GM21381 (cell line): Measurements from ENCODE around the gene MRPL3.

Experiments used
- ATAC-seq: cut with Tn5 transposase; IDR thresholded peaks from one replicate; pipeline ENCODE4 v1.9.1; 2021; ENCODE audit warnings: mild to moderate bottlenecking, moderate library complexity; ENCODE audit not compliant: unreplicated experiment

The MRPL3 gene

GRCh38 chr3:131502530-131503319, at the start of gene MRPL3:
TSS of gene MRPL3 (minus strand) at chr3:131502971. CDS start at chr3:131502821, 150 bp downstream.
- peak; percentile 95 for ATAC-seq

GRCh38 chr3:131551761-131552160, 49.0 kb upstream of the MRPL3 start:
- no peak for ATAC-seq

DNA sequence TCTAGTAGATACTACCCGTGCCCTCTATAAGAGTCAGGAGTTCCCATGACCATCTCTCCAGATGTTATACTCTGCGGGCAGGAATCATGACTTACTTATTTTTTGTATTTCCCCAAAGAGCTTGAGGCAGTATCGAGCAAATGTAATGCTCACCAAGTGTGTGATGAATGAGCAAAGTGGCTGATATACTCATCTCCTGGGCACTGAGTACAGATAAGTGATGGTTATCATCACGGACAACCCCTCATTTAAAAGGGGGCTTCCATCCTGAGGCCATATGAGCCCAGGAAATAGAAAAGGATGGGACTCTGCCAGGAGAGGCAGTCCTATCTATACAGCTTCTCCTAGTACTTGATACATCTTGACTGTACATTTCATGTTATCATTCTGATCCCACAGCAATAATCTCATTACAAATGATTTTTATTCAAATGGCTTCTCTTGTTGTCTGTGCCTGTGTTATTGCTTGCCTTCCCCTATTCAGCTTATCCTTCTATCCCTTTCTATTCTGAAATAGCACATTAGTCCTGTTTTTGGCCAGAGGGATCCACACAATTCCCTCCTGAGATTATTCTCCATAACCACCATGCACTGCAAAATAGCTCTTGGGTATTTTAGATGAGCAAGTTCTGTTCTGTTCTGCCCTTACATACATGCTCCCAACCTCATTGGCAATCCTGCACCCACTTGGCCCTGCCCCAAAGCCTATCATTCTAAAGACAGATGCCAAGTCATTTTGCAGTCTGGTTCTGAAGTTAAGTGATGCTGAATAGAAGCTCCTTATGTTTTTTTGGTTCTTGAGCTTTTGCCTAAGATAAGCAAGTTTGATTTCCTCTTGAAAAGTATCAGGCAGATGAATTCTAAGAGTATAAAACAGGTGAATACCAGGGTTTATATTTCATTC, 48.0 kb upstream of the MRPL3 start:
- ATAC-seq = no peak

DNA sequence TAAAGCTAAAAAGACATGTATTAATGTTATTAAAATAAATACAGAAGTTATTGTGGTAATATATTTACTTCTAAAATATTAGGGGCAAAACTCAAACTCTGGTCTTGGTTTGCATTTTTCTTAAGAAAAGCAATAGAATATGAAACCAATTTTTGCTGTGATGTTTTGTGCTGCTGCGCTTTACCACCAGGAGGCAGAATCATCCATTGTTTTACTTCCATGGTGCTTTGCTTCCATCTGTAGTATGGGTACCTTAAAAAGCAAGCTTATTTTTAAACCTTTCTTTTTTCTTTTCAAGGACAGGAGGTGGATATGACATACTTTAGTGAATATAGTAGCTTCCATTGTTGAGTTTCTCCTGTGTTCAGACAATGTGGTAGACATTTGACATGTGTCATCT, 46.6 kb upstream of the MRPL3 start:
- no peak for ATAC-seq

DNA sequence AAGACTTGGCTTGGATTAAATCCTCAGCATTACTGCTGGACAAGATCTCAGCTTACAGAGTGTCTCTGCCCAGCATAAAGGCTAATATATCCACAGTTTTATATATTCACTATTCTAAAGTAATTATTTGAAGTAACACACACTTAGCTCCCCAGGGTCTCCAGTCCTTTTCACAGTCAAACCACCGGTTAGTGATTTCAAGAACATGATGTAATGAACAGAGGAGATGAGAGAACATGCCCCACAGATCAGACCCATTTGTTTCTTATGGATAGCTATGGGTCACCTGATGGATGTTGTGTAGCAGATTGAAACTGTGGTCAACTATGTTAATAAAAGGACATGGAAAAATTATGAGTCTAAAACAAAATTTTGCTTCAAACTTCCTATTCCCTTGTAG, 44.8 kb upstream of the MRPL3 start:
- no peak for ATAC-seq

- ATAC-seq = no peak
Measured at GRCh38 chr3:131546441-131546840, 43.7 kb upstream of the MRPL3 start.

DNA sequence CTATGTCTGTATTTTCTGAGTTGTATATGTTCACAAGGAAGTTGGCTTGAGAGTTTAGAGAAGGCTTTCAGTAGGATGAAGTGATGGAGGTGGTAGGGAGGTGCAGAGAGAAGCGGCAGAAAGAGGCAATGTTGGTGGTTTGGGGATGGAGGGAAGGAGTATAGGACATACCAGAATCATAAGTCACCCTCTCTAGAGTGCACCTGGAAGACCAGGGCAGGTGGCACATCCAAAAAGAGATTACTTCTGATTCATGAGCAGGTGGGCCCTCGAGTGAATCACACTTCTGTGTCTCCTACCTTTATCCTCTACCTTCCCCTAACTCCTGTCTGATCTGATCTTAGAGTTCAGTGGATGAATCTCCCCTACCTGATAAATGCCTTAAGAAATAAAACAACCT, 41.8 kb upstream of the MRPL3 start:
- no peak for ATAC-seq

- no peak for ATAC-seq
Measured at GRCh38 chr3:131543714-131544113, 40.9 kb upstream of the MRPL3 start.

- no peak for ATAC-seq
Measured at GRCh38 chr3:131541288-131541687, 38.5 kb upstream of the MRPL3 start.

DNA sequence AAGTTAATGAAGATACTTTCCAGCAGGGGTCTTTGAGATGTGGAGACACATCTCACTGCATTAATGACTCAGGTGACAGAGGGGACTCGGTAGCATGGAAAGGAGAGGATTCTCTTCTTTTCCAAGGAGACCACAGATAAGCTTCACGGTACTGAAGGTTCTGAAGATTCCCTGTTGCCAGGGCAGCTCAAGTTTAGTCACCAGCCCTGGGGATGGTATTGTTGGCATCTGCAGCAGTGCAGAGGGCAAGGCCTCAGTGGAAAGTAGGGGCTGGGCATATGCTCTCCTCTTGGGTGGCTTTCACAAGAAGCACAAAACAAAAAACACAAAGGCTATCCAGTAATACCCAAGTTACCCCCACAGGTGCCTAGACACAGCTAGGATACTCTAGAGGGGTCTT, 38.0 kb upstream of the MRPL3 start:
- ATAC-seq = no peak

DNA sequence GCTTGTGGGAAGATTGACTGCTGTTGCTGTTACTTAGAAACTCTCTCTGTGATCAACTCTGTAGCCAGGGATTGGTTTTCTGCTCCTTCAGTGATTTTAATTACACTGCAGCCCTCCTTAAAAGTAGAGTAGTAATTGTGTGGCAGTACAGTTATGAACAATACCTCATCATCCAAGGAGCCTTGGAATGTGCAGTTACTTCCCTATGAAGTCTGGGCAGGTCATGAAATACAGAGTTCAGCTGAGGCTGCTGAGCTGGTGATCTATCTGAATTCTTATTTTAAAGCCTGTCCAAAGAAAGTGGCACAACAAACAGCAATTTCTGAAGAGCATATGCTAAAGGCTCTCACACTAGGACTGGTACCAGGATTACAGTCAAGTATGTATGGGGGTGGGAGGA, 37.4 kb upstream of the MRPL3 start:
- no peak for ATAC-seq

GRCh38 chr3:131538968-131539367, 36.2 kb upstream of the MRPL3 start:
- no peak for ATAC-seq

DNA sequence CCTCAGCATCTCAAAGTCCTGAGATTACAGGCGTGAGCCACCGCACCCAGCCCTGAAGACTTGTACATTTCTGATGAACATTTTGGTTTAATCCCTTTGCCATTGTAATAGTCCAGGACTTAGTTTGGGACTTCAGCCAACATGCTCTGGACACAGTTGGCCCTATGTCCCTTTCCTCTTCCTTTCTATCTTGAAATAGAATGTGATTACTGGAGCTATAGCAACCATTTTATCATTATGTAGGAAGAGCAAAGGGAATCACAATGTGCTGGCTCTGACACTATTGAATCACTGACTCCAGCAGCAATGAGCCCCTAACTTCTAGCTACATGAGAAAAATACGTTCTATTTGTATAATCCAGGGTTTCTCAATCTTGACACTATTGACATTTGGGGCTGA, 34.8 kb upstream of the MRPL3 start:
- ATAC-seq = no peak

- ATAC-seq = no peak
Measured at GRCh38 chr3:131535596-131535995, 32.8 kb upstream of the MRPL3 start.

GRCh38 chr3:131535131-131535530, 32.4 kb upstream of the MRPL3 start:
- ATAC-seq = no peak

DNA sequence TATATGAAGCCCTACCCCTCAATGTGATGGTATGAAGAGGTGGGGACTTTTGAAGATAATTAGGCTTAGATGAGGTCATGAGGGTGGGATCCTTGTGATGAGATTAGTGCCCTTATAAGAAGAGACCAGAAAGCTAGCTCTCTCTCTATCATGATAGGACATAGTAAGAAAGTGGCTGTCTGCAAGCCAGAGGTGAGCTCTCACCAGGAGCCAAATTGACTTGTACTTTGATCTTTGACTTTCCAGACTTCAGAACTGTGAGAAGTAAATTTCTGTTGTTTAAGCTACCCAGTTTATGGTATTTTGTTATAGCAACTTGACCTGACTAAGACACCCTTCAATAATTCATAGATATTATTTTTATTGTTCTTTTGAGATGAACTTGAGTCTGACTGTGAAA, 29.9 kb upstream of the MRPL3 start:
- no peak for ATAC-seq

DNA sequence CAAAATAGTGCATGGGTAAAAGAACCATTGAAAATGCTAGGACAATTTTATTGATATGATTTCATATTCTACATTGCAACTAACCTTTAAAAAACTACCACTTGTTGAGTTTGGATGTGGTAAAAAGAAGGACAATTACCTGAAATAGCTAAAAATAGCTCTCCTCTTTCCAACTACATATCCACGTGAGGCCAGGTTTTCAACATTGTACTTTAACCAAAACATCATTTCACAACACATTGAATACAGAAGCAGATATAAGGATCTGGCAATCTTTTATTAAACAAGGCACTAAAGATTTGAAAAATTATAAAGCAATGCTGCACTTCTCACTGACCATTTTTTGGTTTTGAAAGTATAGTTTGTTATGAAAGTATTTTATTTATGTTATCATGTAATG, 28.1 kb upstream of the MRPL3 start:
- ATAC-seq = no peak

DNA sequence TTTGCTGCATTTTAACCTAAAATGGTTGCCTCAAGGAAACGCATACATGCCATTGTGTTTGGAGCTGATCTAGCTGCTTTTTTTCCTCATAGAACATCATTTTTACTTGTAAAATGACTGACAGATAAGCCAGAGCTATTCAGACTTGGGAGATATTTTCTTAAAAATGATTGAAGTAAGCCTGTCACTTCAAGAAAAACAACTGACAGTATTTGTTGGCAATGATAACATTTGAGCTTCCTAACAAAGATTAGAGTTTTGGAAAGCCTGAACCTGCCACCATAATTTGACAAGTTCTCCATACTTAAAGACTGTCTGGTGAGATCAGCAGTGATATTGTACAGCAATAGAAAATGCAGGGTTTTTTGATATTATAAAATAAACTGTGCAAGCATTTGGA, 27.6 kb upstream of the MRPL3 start:
- ATAC-seq = no peak

DNA sequence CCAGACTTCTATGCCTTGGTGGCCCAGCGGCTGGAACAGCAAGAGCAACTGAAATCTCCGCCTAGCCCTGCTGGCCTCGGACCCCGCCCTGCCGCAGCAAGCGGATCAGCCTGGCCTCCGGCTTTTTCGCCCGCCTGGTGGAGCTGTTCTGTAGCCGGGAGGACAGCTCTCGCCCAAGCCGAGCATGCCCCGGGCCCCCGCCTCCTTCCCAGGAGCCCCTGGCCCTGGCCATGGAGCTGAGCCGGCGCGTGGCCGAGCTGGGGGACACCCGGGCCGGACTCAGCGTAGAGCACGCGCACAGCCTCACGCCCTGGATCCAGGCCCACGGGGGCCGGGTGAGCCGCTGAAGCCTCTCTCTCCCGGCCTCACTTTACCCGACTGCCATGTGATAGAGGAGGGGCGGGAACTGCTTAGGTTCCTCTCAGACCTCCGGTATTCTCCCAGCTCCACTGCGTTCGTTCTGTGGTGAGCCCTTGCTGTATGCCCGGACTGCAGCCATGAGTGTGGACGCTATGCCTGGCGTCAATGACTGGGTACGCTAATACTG, 24.1 kb upstream of the MRPL3 start:
- no peak for ATAC-seq

DNA sequence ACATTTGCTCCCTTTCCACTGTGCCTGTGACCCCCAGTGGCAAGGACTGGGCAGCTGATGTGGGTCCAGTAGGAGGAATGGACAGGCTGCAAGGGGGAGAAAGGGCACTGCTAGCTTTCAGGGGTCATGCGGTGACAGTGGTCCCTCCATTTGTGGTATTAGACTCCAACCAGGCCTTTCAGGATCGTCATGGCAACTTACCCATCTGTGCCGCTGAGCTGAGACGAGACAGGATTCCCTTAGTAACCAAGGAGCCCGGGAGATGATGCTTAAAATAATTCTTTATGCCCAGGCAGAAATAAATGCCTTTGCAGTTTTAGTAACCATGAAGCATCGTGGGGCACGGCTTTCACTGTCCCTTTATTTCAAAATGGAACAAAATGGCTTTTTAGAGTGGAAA, 15.9 kb upstream of the MRPL3 start:
- no peak for ATAC-seq

DNA sequence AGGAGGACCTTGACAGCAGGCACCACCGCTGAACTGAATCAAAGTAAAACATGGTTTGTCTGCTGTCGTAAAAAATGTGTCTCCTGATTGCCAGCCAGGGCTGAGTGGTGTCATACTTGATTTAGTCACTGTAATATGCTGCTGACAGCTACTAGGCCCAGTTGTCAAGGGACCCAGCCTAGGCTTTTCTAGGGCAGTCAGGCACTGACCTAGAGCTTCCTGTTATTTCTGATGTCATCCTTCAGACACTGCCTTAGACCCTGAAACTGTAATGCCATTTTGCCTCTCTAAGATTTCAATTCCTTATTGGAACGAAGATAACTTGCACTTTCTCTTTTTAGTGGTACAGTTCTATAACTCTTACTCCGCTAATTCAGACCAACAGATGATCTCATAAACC, 2.6 kb upstream of the MRPL3 start:
- no peak for ATAC-seq

GRCh38 chr3:131503320-131503635, 507 bp upstream of the MRPL3 start:
- peak; percentile 2 for ATAC-seq
